ENCODE data around the gene DDT. TPM values are rescaled to one million over a fixed set of nuclear protein-coding genes. Genes with fewer than 3 reads are reported as not detected.

DDT gene
- total RNA-seq, 1 donor from 2014 or later, result 85.3 TPM

DNA sequence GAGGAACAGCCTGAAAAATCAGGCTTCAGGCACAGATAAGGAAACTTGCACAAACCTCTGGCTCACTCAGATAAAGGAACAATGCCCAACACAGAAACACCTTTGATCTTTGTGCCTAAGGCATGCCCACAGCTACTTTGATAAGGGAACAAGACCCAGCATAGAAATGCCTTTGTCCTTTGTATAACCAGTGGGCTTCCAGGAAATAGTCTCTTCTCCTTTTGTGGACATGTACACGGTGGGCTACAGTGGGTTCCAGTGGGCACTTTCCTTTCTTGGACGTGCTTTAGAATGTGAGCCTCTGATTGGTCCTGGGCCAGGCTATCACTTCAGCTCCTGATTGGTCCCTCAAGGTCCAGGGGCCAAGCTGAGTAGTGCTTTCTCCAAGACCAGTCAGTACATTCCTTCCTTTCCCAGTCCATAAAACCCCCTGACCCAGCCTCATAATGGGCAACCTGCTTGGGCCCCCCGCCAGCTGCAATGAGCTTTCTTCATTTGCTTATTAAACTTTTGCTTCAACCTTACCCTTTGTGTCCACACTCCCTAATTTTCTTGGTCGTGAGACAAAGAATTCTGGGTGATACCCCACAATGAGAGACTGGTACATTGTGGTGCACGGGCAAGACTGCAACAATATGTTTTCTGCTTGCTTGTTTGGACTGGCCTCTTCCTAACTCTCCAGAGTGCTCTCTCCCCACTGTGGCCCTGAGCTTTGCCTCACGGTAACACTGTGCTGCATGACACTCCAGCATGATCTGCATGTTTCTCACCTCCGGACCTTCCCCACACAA, 35.2 kb upstream of the DDT start:
- TF ChIP-seq, protein P1, sequence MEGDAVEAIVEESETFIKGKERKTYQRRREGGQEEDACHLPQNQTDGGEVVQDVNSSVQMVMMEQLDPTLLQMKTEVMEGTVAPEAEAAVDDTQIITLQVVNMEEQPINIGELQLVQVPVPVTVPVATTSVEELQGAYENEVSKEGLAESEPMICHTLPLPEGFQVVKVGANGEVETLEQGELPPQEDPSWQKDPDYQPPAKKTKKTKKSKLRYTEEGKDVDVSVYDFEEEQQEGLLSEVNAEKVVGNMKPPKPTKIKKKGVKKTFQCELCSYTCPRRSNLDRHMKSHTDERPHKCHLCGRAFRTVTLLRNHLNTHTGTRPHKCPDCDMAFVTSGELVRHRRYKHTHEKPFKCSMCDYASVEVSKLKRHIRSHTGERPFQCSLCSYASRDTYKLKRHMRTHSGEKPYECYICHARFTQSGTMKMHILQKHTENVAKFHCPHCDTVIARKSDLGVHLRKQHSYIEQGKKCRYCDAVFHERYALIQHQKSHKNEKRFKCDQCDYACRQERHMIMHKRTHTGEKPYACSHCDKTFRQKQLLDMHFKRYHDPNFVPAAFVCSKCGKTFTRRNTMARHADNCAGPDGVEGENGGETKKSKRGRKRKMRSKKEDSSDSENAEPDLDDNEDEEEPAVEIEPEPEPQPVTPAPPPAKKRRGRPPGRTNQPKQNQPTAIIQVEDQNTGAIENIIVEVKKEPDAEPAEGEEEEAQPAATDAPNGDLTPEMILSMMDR (IDR thresholded peaks at IDR 0.05; ENCODE audit: unreplicated experiment), result no peak
- Mint-ChIP-seq H3K4me3 (no peak overlapping the region), H3K36me3 (no peaks in the 10 kb centered on the region), H3K9me3 (no peaks in the 10 kb centered on the region), H3K27ac (no peak overlapping the region), H3K4me1 (peaks cover 16% of the 10 kb centered on the region), H3K27me3 (ENCODE audit: low read depth) (no peaks in the 10 kb centered on the region)
- DNase-seq (ENCODE audit: low spot score in 2 of 2, unreplicated experiment in 2 of 2), result no peak

DNA sequence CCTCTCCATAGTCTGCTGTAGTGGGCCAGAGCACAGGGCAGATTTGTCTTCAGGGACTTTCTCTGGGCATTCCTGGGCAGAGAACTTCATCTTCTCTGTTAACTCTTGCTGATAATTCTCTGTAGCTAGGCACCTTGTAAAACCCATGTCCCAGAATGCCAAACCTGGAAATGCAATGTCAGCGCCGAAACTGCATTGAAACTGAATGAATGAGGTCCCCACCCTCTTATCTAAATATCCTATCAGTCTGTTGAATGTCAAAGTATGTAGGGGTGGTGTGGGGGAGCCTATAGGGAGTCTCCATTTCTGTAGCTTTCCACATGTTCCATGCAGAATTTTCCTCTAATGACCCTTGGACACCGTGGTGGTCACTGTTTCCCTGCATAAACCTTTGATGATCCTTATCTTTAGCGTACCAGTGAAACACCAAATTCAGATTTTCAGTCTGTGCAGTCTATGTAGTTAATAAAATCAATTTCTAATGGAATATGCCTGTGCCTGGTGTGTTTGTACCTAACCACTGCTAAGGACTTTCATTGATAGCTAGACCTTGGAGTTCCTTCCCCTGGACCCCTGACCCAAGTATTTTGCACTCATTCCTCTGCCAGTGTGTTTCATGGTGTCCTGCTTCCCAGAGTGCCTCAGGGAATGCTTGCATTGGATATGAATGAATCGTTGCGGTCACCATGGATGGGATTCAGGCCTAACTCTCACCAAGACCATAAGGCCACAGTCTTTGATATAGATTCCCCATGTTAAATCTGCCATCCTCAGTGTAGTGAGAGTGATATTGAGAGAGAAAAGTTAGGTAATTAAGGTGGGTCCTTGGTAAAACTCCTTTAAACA, 34.4 kb upstream of the DDT start:
- Mint-ChIP-seq H3K9me3 (no peaks in the 10 kb centered on the region), H3K36me3 (no peaks in the 10 kb centered on the region), H3K4me3 (no peak overlapping the region), H3K4me1 (peaks cover 14% of the 10 kb centered on the region), H3K27me3 (ENCODE audit: low read depth) (no peaks in the 10 kb centered on the region), H3K27ac (no peak overlapping the region)
- no peak for DNase-seq (ENCODE audit: low spot score in 2 of 2, unreplicated experiment in 2 of 2)
- TF ChIP-seq, protein P1 (IDR thresholded peaks at IDR 0.05; ENCODE audit: unreplicated experiment), result no peak

DNA sequence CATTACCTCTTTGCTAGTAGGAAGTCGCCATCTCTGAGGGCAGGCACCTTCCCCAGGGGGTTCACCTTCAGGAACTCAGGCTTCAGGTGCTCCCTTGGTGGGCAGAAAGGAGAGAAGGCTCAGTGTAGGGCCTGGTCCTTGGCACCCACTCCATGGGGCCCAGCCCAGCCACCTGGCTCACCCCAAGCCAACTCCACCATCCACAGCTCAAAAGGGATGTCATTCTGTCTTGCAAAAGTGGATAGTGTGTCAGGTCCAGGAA, 33.7 kb upstream of the DDT start:
- TF ChIP-seq, protein P1 (IDR thresholded peaks at IDR 0.05; ENCODE audit: unreplicated experiment), result no peak
- no peaks in the 10 kb centered on the region for H3K9me3 Mint-ChIP-seq
- peaks cover 11% of the 10 kb centered on the region for H3K4me1 Mint-ChIP-seq
- no peak for DNase-seq (ENCODE audit: low spot score in 2 of 2, unreplicated experiment in 2 of 2)
- no peaks in the 10 kb centered on the region for H3K36me3 Mint-ChIP-seq
- no peak overlapping the region for H3K27ac Mint-ChIP-seq
- H3K4me3 Mint-ChIP-seq, result no peak overlapping the region
- H3K27me3 Mint-ChIP-seq (ENCODE audit: low read depth), result no peaks in the 10 kb centered on the region

DNA sequence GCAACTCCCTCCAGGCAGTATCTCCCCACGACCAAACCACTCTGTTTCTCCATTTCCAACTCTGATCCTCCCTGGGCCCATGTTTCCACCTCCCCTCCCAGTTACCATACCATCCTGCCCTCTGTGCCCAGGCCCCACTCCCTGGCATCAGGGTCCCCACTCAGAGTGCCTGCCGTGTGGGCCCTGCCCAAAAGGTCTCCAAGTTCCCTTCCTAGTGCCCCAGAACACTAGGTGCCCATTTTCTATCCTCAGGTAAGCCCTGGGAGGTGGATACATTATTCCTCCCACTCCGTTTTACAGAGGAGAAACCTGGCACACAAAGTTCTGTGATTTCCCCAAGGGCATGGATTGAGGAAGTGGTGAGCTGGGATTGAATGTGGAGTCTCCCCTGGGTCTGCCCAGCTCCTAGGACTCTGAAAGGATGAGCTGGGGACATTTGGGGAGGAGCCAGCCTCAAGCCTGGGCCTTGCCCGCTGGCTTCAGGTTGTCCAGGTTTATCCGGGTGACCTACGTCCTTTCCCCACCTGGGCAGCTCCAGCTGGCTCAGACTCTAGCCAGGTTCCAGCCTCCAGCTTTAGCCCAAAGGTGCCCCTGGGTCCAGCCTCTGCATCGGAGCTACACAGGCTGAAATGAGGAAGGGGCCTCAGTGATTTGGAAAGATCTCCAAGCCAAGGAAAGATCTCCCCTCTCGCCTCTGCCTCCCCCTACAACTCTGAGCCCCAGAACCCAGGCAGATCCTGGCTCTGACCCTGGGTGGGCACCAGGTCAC, 33.2 kb upstream of the DDT start:
- DNase-seq (ENCODE audit: low spot score in 2 of 2, unreplicated experiment in 2 of 2), result no peak
- Mint-ChIP-seq H3K27me3 (ENCODE audit: low read depth) (no peaks in the 10 kb centered on the region), H3K27ac (no peak overlapping the region), H3K4me1 (peaks cover 10% of the 10 kb centered on the region), H3K9me3 (no peaks in the 10 kb centered on the region), H3K4me3 (no peak overlapping the region), H3K36me3 (no peaks in the 10 kb centered on the region)
- TF ChIP-seq, protein P1 (IDR thresholded peaks at IDR 0.05; ENCODE audit: unreplicated experiment), result no peak

DNA sequence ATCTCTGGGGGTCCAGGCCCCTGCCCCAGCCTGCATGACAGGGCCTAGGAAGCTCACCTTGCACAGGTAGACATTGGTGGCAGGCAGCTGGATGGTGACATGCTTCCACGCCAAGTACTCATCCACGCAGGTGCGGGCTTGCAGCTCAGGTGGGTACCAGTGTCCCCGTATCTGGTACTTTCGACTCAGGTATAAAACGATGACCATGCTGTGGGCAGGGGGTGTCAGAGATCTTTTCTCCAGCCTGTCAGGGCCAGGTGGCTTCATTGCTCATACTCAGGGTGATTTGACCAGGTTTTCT, 32.6 kb upstream of the DDT start:
- H3K36me3 Mint-ChIP-seq, result no peaks in the 10 kb centered on the region
- H3K27ac Mint-ChIP-seq, result no peak overlapping the region

More for the DNA sequence above, 32.6 kb upstream of the DDT start:
- H3K4me3 Mint-ChIP-seq, result no peak overlapping the region
- DNase-seq (ENCODE audit: low spot score in 2 of 2, unreplicated experiment in 2 of 2), result no peak
- H3K9me3 Mint-ChIP-seq, result no peaks in the 10 kb centered on the region
- peaks cover 6% of the 10 kb centered on the region for H3K4me1 Mint-ChIP-seq
- no peaks in the 10 kb centered on the region for H3K27me3 Mint-ChIP-seq (ENCODE audit: low read depth)
- TF ChIP-seq, protein P1 (IDR thresholded peaks at IDR 0.05; ENCODE audit: unreplicated experiment), result no peak

Data from mesothelial cell of epicardium (in vitro differentiated cells).